H1 (cell line): ENCODE data around the gene FASTK. TPM values are rescaled to one million over a fixed set of nuclear protein-coding genes. Genes with fewer than 3 reads are reported as not detected.

Experiments
- CHD7 ChIP-seq: fragments of 300-600 bp; sonication (generic); IDR thresholded peaks from 2 replicates; pipeline ENCODE4 v1.7.1; 2012; ENCODE audit warnings: low read length, moderate library complexity, mild to moderate bottlenecking, inconsistent platforms; ENCODE audit not compliant: insufficient replicate concordance
- EGR1 ChIP-seq: IDR thresholded peaks from 2 replicates; pipeline ENCODE4 v1.6.1; 2011; ENCODE audit warnings: low read depth, low read length, borderline replicate concordance
- FOSL1 ChIP-seq: IDR thresholded peaks from 2 replicates; pipeline ENCODE4 v1.6.1; 2011; ENCODE audit warnings: mild to moderate bottlenecking, low read depth, low read length, moderate library complexity; ENCODE audit not compliant: insufficient read depth
- POLR2A ChIP-seq, 2 experiments: IDR thresholded peaks; 1 replicate in 1 of 2; 2 replicates in 1 of 2; pipeline ENCODE4 v1.6.1; 2011; ENCODE audit warnings: low read depth in 2 of 2, low read length in 2 of 2, mild to moderate bottlenecking in 2 of 2; ENCODE audit errors: control extremely low read depth in 1 of 2
- RFX5 ChIP-seq: IDR thresholded peaks from 2 replicates; pipeline ENCODE4 v1.6.1; 2011; ENCODE audit warnings: low read depth, low read length, improper control_type of control experiment, borderline replicate concordance
- SAP30 ChIP-seq: fragments of 300-600 bp; sonication (generic); IDR thresholded peaks from 2 replicates; pipeline ENCODE4 v1.7.1; 2012; ENCODE audit warnings: low read length, moderate library complexity, mild to moderate bottlenecking, inconsistent platforms; ENCODE audit not compliant: insufficient read depth, insufficient replicate concordance
- SP1 ChIP-seq: IDR thresholded peaks from 2 replicates; pipeline ENCODE4 v1.6.1; 2011; ENCODE audit warnings: low read depth, low read length
- TAF7 ChIP-seq: optimal IDR thresholded peaks from 2 replicates; pipeline ENCODE3; 2011; ENCODE audit warnings: low read depth, mild to moderate bottlenecking, inconsistent platforms, low read length, moderate library complexity, borderline replicate concordance
- polyA plus RNA-seq, 7 experiments: library from polyadenylated mRNA; depleted of rRNA in 3 of 7; stranded (reverse) in 5 of 7; unstranded in 2 of 7; fragments of >200 nt in 5 of 7; fragments of 200-250 nt in 2 of 7; gene quantifications; 1 replicate in 5 of 7; 2 replicates in 1 of 7; 4 replicates in 1 of 7; pipeline versions ENCODE4 v1.2.1 to v1.2.3, GENCODE V29; 2011 to 2013; ENCODE audit warnings: missing spikeins in 2 of 7, mixed read lengths in 2 of 7
- total RNA-seq: library from RNA; stranded (reverse); fragmentation: NEBNext Ultra II Directional; extraction: Animal tissue kit (Norgen Biotek cat#: 25700); gene quantifications from 2 replicates; pipeline ENCODE4 v1.2.1, GENCODE V29; 2021

The FASTK gene
- total and polyA plus RNA-seq, 2 of the 8 experiments (the other 6 are each of a cell fraction or from before 2014, with no cell fraction given), result 39.4 to 84.0 TPM

- TF ChIP-seq CHD7, result no peak
- no peak for TF ChIP-seq FOSL1
- TF ChIP-seq SP1, result peak; percentile 92
- no peak for TF ChIP-seq POLR2A (IDR thresholded peaks at IDR 0.05; ENCODE audit: control extremely low read depth in 1 of 2, low read depth in 2 of 2, low read length in 2 of 2)
- no peak for TF ChIP-seq RFX5
- TF ChIP-seq EGR1, result no peak
- TF ChIP-seq SAP30, result no peak
- TF ChIP-seq TAF7, result no peak
Observed at GRCh38 chr7:151113344-151114150, 32.9 kb upstream of the FASTK start (continued).
